Stomach (tissue), 4 donors: ENCODE measurements around the gene ABCA6.

Experiments used
- EP300 ChIP-seq: sonication (generic); formaldehyde crosslinking; IDR thresholded peaks from one replicate; pipeline ENCODE4 v1.6.1; 2017; ENCODE audit warnings: antibody characterized with exemption
- TF ChIP-seq, protein P1 (sequence below), 7 experiments: fragments of 450-650 bp in 4 of 7; fragments of 200-600 bp in 3 of 7; sonication (generic) in 3 of 7; IDR thresholded peaks; one replicate each; pipeline ENCODE4 v1.5.1; 2016 to 2019; ENCODE audit warnings: antibody characterized with exemption in 7 of 7, control low read depth in 2 of 7, mild to moderate bottlenecking in 1 of 7

DNA sequence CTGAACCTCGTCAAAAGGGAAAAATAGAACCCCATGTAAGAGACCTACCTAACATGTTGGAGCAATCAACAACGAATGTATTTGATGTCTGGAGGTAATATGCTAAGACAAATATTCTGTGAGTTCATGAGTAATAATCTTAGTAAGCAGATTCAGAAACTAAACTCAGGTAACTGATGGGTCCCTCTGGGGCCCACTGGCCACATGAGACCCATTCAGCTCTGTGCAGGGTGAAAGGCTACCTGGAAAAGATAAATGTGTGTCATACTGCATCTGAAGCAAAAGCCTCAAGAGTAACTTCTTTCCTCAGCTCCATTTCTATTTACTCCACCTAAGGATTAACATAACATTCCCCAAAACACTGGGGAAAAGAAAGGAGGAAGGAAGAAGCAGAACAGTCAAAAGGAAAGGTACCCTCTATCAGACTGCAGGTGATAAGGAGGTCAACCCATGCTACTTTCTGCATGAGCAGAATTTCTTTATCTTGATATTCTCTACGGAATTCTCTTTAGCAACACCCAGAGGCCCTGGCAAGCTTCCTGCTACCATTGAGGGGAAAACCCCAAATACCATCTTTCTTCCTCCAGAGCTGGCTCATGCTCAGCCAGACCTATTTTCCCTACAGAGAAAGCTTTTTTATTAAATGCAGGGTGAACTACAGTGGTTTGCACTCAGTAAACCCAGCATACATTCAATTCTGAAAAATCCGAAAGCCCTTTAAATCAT is 37.7 kb upstream of the ABCA6 start:
- TF ChIP-seq EP300: no peak
- TF ChIP-seq, protein P1, sequence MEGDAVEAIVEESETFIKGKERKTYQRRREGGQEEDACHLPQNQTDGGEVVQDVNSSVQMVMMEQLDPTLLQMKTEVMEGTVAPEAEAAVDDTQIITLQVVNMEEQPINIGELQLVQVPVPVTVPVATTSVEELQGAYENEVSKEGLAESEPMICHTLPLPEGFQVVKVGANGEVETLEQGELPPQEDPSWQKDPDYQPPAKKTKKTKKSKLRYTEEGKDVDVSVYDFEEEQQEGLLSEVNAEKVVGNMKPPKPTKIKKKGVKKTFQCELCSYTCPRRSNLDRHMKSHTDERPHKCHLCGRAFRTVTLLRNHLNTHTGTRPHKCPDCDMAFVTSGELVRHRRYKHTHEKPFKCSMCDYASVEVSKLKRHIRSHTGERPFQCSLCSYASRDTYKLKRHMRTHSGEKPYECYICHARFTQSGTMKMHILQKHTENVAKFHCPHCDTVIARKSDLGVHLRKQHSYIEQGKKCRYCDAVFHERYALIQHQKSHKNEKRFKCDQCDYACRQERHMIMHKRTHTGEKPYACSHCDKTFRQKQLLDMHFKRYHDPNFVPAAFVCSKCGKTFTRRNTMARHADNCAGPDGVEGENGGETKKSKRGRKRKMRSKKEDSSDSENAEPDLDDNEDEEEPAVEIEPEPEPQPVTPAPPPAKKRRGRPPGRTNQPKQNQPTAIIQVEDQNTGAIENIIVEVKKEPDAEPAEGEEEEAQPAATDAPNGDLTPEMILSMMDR (IDR thresholded peaks at IDR 0.05): no peak
